HG03196 (cell line): ENCODE measurements around the gene MRTFA.

Source experiments
- ATAC-seq: cut with Tn5 transposase; IDR thresholded peaks from one replicate; pipeline ENCODE4 v1.9.1; 2021; ENCODE audit not compliant: unreplicated experiment

MRTFA gene

GRCh38 chr22:40415531-40416266, 220.8 kb downstream of the MRTFA start:
- peak; percentile 36 for ATAC-seq

GRCh38 chr22:40414838-40415505, 221.5 kb downstream of the MRTFA start:
- ATAC-seq: no peak

- no peak for ATAC-seq
Measured at GRCh38 chr22:40414311-40414710, 222.2 kb downstream of the MRTFA start.

GRCh38 chr22:40413873-40414272, 222.6 kb downstream of the MRTFA start:
- ATAC-seq: no peak

GRCh38 chr22:40412441-40412840, 224.1 kb downstream of the MRTFA start:
- no peak for ATAC-seq

- ATAC-seq: no peak
Measured at GRCh38 chr22:40411506-40411861, 225.0 kb downstream of the MRTFA start.

GRCh38 chr22:40410731-40411505, 225.6 kb downstream of the MRTFA start:
- no peak for ATAC-seq

- no peak for ATAC-seq
Measured at GRCh38 chr22:40410272-40410671, 226.2 kb downstream of the MRTFA start.

GRCh38 chr22:40409613-40410113, 226.9 kb downstream of the MRTFA start:
- no peak for ATAC-seq

- no peak for ATAC-seq
Measured at GRCh38 chr22:40408718-40409612, 227.6 kb downstream of the MRTFA start.

- ATAC-seq: no peak
Measured at GRCh38 chr22:40407831-40408717, 228.4 kb downstream of the MRTFA start.

- ATAC-seq: no peak
Measured at GRCh38 chr22:40407021-40407761, 229.3 kb downstream of the MRTFA start.

GRCh38 chr22:40406063-40406890, 230.2 kb downstream of the MRTFA start:
- no peak for ATAC-seq

- no peak for ATAC-seq
Measured at GRCh38 chr22:40405178-40406062, 231.1 kb downstream of the MRTFA start.

- ATAC-seq: no peak
Measured at GRCh38 chr22:40404251-40405177, 232.0 kb downstream of the MRTFA start.

- no peak for ATAC-seq
Measured at GRCh38 chr22:40403651-40404050, 232.9 kb downstream of the MRTFA start.
